ENCODE data around the gene HEATR1.

The HEATR1 gene

GRCh38 chr1:236623371-236624166 is 19.3 kb upstream of the HEATR1 start:
- H4K20me1 ChIP-seq (ENCODE audit: insufficient read depth): no peaks in the 10 kb centered on the region
- H3K79me2 ChIP-seq (ENCODE audit: insufficient read depth, low read depth): no peaks in the 10 kb centered on the region
- TF ChIP-seq CTCF (conservative IDR thresholded peaks at IDR 0.05; ENCODE audit: low read depth, low read length): no peak
- H2AFZ ChIP-seq (ENCODE audit: low read depth): no peak overlapping the region
- H3K9ac ChIP-seq: no peak overlapping the region
- H3K4me1 ChIP-seq (ENCODE audit: low read depth, poor library complexity, severe bottlenecking): no peaks in the 10 kb centered on the region
- H3K27ac ChIP-seq: no peak overlapping the region
- H3K4me3 ChIP-seq (IDR thresholded peaks at IDR 0.05; ENCODE audit: insufficient read depth, low read depth, low read length): no peak overlapping the region
- H3K27me3 ChIP-seq (ENCODE audit: insufficient read depth, low read depth): no peaks in the 10 kb centered on the region
- no peaks in the 10 kb centered on the region for H3K36me3 ChIP-seq (ENCODE audit: insufficient read depth)
- H3K4me2 ChIP-seq: no peak overlapping the region

- H3K27ac ChIP-seq: no peak overlapping the region
- H3K27me3 ChIP-seq (ENCODE audit: insufficient read depth, low read depth): no peaks in the 10 kb centered on the region
- TF ChIP-seq CTCF (conservative IDR thresholded peaks at IDR 0.05; ENCODE audit: low read depth, low read length): no peak
- H3K36me3 ChIP-seq (ENCODE audit: insufficient read depth): no peaks in the 10 kb centered on the region
- H3K4me3 ChIP-seq (IDR thresholded peaks at IDR 0.05; ENCODE audit: insufficient read depth, low read depth, low read length): no peak overlapping the region
- no peak overlapping the region for H3K4me2 ChIP-seq
- no peaks in the 10 kb centered on the region for H3K79me2 ChIP-seq (ENCODE audit: insufficient read depth, low read depth)
- no peak overlapping the region for H2AFZ ChIP-seq (ENCODE audit: low read depth)
- H3K4me1 ChIP-seq (ENCODE audit: low read depth, poor library complexity, severe bottlenecking): no peaks in the 10 kb centered on the region
- no peaks in the 10 kb centered on the region for H4K20me1 ChIP-seq (ENCODE audit: insufficient read depth)
- no peak overlapping the region for H3K9ac ChIP-seq
These were observed 18.1 kb upstream of the HEATR1 start for GRCh38 chr1:236622407-236622806.

GRCh38 chr1:236619398-236619797 is 15.1 kb upstream of the HEATR1 start:
- Histone ChIP-seq H3K4me1 (ENCODE audit: low read depth, poor library complexity, severe bottlenecking) (no peaks in the 10 kb centered on the region), H3K4me3 (IDR thresholded peaks at IDR 0.05; ENCODE audit: insufficient read depth, low read depth, low read length) (no peak overlapping the region), H3K36me3 (ENCODE audit: insufficient read depth) (no peaks in the 10 kb centered on the region), H3K27ac (no peak overlapping the region), H3K79me2 (ENCODE audit: insufficient read depth, low read depth) (no peaks in the 10 kb centered on the region), H3K27me3 (ENCODE audit: insufficient read depth, low read depth) (no peaks in the 10 kb centered on the region), H3K4me2 (no peak overlapping the region), H4K20me1 (ENCODE audit: insufficient read depth) (no peaks in the 10 kb centered on the region), H2AFZ (ENCODE audit: low read depth) (no peak overlapping the region), H3K9ac (no peak overlapping the region)
- TF ChIP-seq CTCF (conservative IDR thresholded peaks at IDR 0.05; ENCODE audit: low read depth, low read length): no peak

GRCh38 chr1:236618507-236618906 is 14.2 kb upstream of the HEATR1 start:
- H2AFZ ChIP-seq (ENCODE audit: low read depth): no peak overlapping the region
- no peaks in the 10 kb centered on the region for H3K4me1 ChIP-seq (ENCODE audit: low read depth, poor library complexity, severe bottlenecking)
- no peak overlapping the region for H3K4me3 ChIP-seq (IDR thresholded peaks at IDR 0.05; ENCODE audit: insufficient read depth, low read depth, low read length)
- no peak overlapping the region for H3K27ac ChIP-seq
- no peak overlapping the region for H3K9ac ChIP-seq
- no peaks in the 10 kb centered on the region for H3K79me2 ChIP-seq (ENCODE audit: insufficient read depth, low read depth)
- TF ChIP-seq CTCF (conservative IDR thresholded peaks at IDR 0.05; ENCODE audit: low read depth, low read length): no peak
- no peaks in the 10 kb centered on the region for H4K20me1 ChIP-seq (ENCODE audit: insufficient read depth)
- H3K36me3 ChIP-seq (ENCODE audit: insufficient read depth): no peaks in the 10 kb centered on the region
- no peak overlapping the region for H3K4me2 ChIP-seq
- no peaks in the 10 kb centered on the region for H3K27me3 ChIP-seq (ENCODE audit: insufficient read depth, low read depth)
